Lower leg skin (tissue), 3 donors: ENCODE data around the gene CTNNA2.

Experiments used
- POLR2A ChIP-seq, 2 donors: fragments of 450-650 bp; IDR thresholded peaks; one replicate each; pipeline ENCODE4 v1.6.1; 2016 to 2017; ENCODE audit warnings: antibody characterized with exemption in 2 of 2, mild to moderate bottlenecking in 1 of 2, moderate library complexity in 1 of 2
- TF ChIP-seq, protein P1 (sequence below), 3 donors: fragments of 450-650 bp; IDR thresholded peaks; one replicate each; pipeline ENCODE4 v1.5.1; 2016; ENCODE audit warnings: antibody characterized with exemption in 3 of 3, mild to moderate bottlenecking in 3 of 3, moderate library complexity in 2 of 3

DNA sequence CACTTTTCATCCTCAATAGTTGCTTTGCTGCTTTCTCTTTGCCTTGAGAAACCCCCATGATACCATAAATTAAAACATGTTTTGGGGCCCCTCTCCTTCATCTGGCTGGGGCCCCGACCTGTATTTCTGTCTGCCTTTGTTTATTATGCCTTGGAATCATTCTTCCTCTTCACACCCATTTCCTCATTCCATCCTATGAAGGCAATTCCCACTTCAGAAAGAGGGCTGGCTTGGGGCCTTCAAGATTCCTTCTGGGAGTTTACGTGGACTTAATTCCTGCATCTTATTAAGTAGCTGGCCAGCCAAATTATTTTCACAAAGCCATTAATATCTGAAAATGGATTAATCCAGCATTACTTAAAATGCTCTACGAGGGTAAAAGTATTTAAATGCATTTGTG lies 798.5 kb downstream of the CTNNA2 start:
- TF ChIP-seq, protein P1, sequence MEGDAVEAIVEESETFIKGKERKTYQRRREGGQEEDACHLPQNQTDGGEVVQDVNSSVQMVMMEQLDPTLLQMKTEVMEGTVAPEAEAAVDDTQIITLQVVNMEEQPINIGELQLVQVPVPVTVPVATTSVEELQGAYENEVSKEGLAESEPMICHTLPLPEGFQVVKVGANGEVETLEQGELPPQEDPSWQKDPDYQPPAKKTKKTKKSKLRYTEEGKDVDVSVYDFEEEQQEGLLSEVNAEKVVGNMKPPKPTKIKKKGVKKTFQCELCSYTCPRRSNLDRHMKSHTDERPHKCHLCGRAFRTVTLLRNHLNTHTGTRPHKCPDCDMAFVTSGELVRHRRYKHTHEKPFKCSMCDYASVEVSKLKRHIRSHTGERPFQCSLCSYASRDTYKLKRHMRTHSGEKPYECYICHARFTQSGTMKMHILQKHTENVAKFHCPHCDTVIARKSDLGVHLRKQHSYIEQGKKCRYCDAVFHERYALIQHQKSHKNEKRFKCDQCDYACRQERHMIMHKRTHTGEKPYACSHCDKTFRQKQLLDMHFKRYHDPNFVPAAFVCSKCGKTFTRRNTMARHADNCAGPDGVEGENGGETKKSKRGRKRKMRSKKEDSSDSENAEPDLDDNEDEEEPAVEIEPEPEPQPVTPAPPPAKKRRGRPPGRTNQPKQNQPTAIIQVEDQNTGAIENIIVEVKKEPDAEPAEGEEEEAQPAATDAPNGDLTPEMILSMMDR (IDR thresholded peaks at IDR 0.05), result no peak
- no peak for TF ChIP-seq POLR2A (IDR thresholded peaks at IDR 0.05)
